Body of pancreas (tissue), 4 donors: ENCODE results near the gene PPEF1.

ENCODE experiments used
- POLR2A ChIP-seq, 3 donors: fragments of 450-650 bp; IDR thresholded peaks; one replicate each; pipeline ENCODE4 v1.6.1; 2016; ENCODE audit warnings: antibody characterized with exemption in 3 of 3, mild to moderate bottlenecking in 2 of 3
- TF ChIP-seq, protein P1 (sequence below), 7 experiments: fragments of 450-650 bp in 4 of 7; fragments of 200-600 bp in 3 of 7; sonication (generic) in 3 of 7; IDR thresholded peaks; one replicate each; pipeline ENCODE4 v1.5.1; 2016 to 2019; ENCODE audit warnings: antibody characterized with exemption in 7 of 7

DNA sequence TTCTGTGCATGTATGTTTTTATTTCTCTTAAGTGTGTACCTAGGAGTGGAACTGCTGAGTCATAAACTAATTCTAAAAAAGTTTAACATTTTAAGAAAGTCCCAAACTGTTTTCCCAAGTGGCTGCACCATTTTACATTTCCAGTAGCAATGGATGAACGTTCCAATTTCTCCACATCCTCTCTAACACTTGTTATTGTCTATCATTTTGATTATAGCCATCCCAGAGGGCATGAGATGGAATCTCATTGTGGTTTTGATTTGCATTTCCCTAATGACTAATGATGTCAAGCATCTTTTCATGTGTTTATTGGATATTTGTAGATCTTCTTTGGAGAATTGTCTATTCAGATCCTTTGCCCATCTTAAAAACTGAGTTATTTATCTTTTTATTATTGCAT lies 82.5 kb downstream of the PPEF1 start:
- TF ChIP-seq, protein P1, sequence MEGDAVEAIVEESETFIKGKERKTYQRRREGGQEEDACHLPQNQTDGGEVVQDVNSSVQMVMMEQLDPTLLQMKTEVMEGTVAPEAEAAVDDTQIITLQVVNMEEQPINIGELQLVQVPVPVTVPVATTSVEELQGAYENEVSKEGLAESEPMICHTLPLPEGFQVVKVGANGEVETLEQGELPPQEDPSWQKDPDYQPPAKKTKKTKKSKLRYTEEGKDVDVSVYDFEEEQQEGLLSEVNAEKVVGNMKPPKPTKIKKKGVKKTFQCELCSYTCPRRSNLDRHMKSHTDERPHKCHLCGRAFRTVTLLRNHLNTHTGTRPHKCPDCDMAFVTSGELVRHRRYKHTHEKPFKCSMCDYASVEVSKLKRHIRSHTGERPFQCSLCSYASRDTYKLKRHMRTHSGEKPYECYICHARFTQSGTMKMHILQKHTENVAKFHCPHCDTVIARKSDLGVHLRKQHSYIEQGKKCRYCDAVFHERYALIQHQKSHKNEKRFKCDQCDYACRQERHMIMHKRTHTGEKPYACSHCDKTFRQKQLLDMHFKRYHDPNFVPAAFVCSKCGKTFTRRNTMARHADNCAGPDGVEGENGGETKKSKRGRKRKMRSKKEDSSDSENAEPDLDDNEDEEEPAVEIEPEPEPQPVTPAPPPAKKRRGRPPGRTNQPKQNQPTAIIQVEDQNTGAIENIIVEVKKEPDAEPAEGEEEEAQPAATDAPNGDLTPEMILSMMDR (IDR thresholded peaks at IDR 0.05) = no peak
- no peak for TF ChIP-seq POLR2A (IDR thresholded peaks at IDR 0.05)
